GM18867 (cell line): ENCODE measurements around the gene LRRC8A.
A peak's percentile ranks its signal among the peaks of the same experiment; 100 is the strongest.
"Not testable (repeated sequence)": the region's sequence is repeated elsewhere in the genome, so short reads cannot be mapped to it uniquely, and the experiment has no call there.

ENCODE experiments used
- ATAC-seq: cut with Tn5 transposase; IDR thresholded peaks from one replicate; pipeline ENCODE4 v1.9.1; 2021; ENCODE audit warnings: mild to moderate bottlenecking, moderate library complexity; ENCODE audit not compliant: unreplicated experiment

The LRRC8A gene

DNA sequence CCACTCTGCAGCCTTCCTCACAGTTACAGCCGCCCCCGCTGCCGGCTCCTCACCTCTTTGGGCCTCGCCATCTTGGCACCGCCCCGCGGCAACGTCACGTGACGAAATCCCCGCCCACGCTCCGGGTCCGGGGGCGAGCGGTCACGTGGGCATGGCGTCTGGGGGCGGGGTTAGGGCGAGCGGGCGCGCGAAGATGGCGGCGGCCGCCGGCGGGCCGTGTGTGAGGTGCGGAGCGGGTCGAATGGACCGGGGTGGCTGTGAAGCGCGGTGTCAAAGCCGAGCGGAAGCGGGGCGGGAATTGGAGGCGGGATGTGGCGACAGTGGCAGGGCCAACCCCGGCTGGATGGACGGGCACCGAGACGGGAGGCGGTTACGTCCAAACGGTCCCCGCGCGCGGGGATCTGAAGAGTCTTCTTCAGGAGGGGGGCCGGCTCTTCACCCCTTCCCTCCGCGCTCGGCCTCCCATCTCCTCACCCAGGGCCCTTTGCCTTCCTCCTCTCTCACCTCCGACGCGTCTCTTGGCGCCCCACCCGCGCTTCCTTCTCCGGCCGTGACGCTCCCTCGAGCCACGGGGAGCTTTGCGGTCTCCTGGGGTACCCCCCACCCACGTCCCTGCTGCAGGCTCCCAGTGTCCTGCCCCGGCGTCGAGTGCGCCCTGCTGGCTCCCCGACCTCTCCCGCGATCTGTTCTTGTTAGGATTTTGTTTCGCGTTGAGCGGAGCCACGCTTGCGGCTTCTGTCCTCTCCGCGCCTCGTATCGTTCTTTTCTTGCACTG lies 65.8 kb downstream of the LRRC8A start, which contains the start of the genes DOLK and NUP188:
Gene DOLK, minus strand, starts transcription at position 77 of the 775 bp plus-strand sequence. CDS start 300 bp downstream, outside the sequence.
Gene NUP188, plus strand, starts transcription at position 173 of the 775 bp plus-strand sequence. Its CDS starts 21 bp downstream, at position 194.
- ATAC-seq = peak; percentile 80

- ATAC-seq = not testable (repeated sequence)
Observed at GRCh38 chr9:128961403-128961802, 79.5 kb downstream of the LRRC8A start.
